ENCODE data around the gene PNMA8B. TPM values are rescaled to one million over a fixed set of nuclear protein-coding genes. Genes with fewer than 3 reads are reported as not detected.

PNMA8B gene
- total and polyA plus RNA-seq, 2 donors (not counting 3 experiments of a cell fraction or from before 2014, with no cell fraction given) = 0.11 TPM; not detected in 1

DNA sequence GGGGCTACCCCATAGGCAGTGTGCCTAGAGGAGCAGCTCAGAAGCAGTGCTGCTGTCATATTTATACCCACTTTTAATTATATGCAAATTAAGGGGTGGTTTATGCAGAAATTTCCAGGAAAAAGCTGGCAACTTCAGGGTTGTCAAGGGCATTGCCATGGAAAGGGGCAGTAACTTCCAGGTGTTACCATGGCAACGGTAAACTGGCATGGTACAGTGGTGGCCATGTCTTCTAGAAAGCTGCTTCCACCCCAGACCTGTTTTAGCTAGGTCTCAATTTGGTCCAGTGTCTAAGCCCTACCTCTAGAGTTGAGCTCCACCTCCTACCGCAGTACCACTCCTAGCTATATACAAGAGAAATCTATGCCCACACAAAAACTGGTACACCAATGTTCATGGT, 35.6 kb downstream of the PNMA8B start:
- Histone ChIP-seq H3K27ac (ENCODE audit: insufficient read depth, low read depth, low read length) (no peak overlapping the region), H3K9ac (replicated peaks; ENCODE audit: extremely low read depth, insufficient read depth, low read length) (no peak overlapping the region), H3K4me2 (ENCODE audit: insufficient read depth, low read length) (no peak overlapping the region), H3K4me3 (replicated peaks in 1 of 3; ENCODE audit: insufficient read depth in 1 of 3, low read depth in 1 of 3, low read length in 3 of 3) (no peak overlapping the region), H4K20me1 (replicated peaks; ENCODE audit: control insufficient read depth, extremely low read depth, insufficient read depth, low read length) (no peaks in the 10 kb centered on the region), H3K9me3 (replicated peaks; ENCODE audit: control insufficient read depth, insufficient read depth, low read length) (no peaks in the 10 kb centered on the region), H3K4me1 (ENCODE audit: control insufficient read depth, extremely low read depth, insufficient read depth, low read length) (no peaks in the 10 kb centered on the region), H3K36me3 (ENCODE audit: control insufficient read depth in 2 of 2, extremely low read depth in 1 of 2, insufficient read depth in 2 of 2, low read length in 2 of 2) (no peaks in the 10 kb centered on the region), H3K27me3 (ENCODE audit: control insufficient read depth in 2 of 2, insufficient read depth in 2 of 2, low read length in 2 of 2) (peaks cover 0 to 3% of the 10 kb centered on the region in 2 experiments), H3K9me1 (replicated peaks; ENCODE audit: control insufficient read depth, extremely low read depth, insufficient read depth, low read length) (no peaks in the 10 kb centered on the region), H2AFZ (ENCODE audit: low read depth, low read length) (no peak overlapping the region), H3K79me2 (ENCODE audit: control insufficient read depth, insufficient read depth, low read length) (no peaks in the 10 kb centered on the region)
- ChIA-PET CTCF (interaction anchor here (1.2 kb wide), 1 partner anchor 15 kb away, joined by 3 read pairs; no protein-coding TSS in a partner anchor), POLR2A (no interaction called here)
- no TSS peak for BruUV-seq (replicated peaks)
- dilution Hi-C loops (cut with MboI; ENCODE audit: extremely low pct_ligation_motif_present, low sequenced_read_pairs) (no loop called here), intact Hi-C loops (cut with micrococcal nuclease) (no loop called here)
- TF ChIP-seq MYC (IDR thresholded peaks at IDR 0.05; ENCODE audit: low read depth, low read length) (no peak), FOS (IDR thresholded peaks at IDR 0.05; ENCODE audit: borderline replicate concordance, insufficient read depth, low read length) (no peak), POLR2AphosphoS5 (IDR thresholded peaks at IDR 0.05; ENCODE audit: insufficient read depth, low read depth, low read length) (no peak)
- TF ChIP-seq, protein P1, sequence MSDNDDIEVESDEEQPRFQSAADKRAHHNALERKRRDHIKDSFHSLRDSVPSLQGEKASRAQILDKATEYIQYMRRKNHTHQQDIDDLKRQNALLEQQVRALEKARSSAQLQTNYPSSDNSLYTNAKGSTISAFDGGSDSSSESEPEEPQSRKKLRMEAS (IDR thresholded peaks at IDR 0.05; ENCODE audit: insufficient read depth, insufficient read length) = no peak
- DNase-seq (ENCODE audit: low read depth, low spot score) (no peak), FAIRE-seq (no peak)

GRCh38 chr19:46456930-46457329, 38.7 kb downstream of the PNMA8B start:
- intact Hi-C loops (cut with micrococcal nuclease) = no loop called here
- POLR2A ChIA-PET = no interaction called here

More at GRCh38 chr19:46456930-46457329, 38.7 kb downstream of the PNMA8B start:
- dilution Hi-C loops (cut with MboI; ENCODE audit: extremely low pct_ligation_motif_present, low sequenced_read_pairs) = no loop called here
- FAIRE-seq (no peak), DNase-seq (ENCODE audit: low read depth, low spot score) (no peak)
- H2AFZ ChIP-seq (ENCODE audit: low read depth, low read length) = no peak overlapping the region
- no peaks in the 10 kb centered on the region for H3K36me3 ChIP-seq (ENCODE audit: control insufficient read depth in 2 of 2, extremely low read depth in 1 of 2, insufficient read depth in 2 of 2, low read length in 2 of 2)
- H3K79me2 ChIP-seq (ENCODE audit: control insufficient read depth, insufficient read depth, low read length) = no peaks in the 10 kb centered on the region
- no peak overlapping the region for H3K4me2 ChIP-seq (ENCODE audit: insufficient read depth, low read length)
- H3K27me3 ChIP-seq (ENCODE audit: control insufficient read depth in 2 of 2, insufficient read depth in 2 of 2, low read length in 2 of 2) = peaks cover 3 to 4% of the 10 kb centered on the region in 2 experiments
- no peak overlapping the region for H3K9ac ChIP-seq (replicated peaks; ENCODE audit: extremely low read depth, insufficient read depth, low read length)
- no TSS peak for BruUV-seq (replicated peaks)
- H3K4me3 ChIP-seq (replicated peaks in 1 of 3; ENCODE audit: insufficient read depth in 1 of 3, low read depth in 1 of 3, low read length in 3 of 3) = no peak overlapping the region
- no peaks in the 10 kb centered on the region for H3K9me3 ChIP-seq (replicated peaks; ENCODE audit: control insufficient read depth, insufficient read depth, low read length)
- no peaks in the 10 kb centered on the region for H4K20me1 ChIP-seq (replicated peaks; ENCODE audit: control insufficient read depth, extremely low read depth, insufficient read depth, low read length)
- no peaks in the 10 kb centered on the region for H3K9me1 ChIP-seq (replicated peaks; ENCODE audit: control insufficient read depth, extremely low read depth, insufficient read depth, low read length)
- H3K27ac ChIP-seq (ENCODE audit: insufficient read depth, low read depth, low read length) = no peak overlapping the region
- TF ChIP-seq, protein P1 (IDR thresholded peaks at IDR 0.05; ENCODE audit: insufficient read depth, insufficient read length) = no peak
- CTCF ChIA-PET = interaction anchor here (0.9 to 1.1 kb wide), 2 partner anchors 9 to 17 kb away, joined by 3 read pairs; no protein-coding TSS in a partner anchor
- H3K4me1 ChIP-seq (ENCODE audit: control insufficient read depth, extremely low read depth, insufficient read depth, low read length) = no peaks in the 10 kb centered on the region

Measured in endothelial cell of umbilical vein (primary cell).